Measurements from ENCODE around the gene C1orf105.
A peak's percentile ranks its signal among the peaks of the same experiment; 100 is the strongest.

The C1orf105 gene

GRCh38 chr1:172399756-172400721 lies 20.4 kb upstream of the C1orf105 start:
- DNase-seq (ENCODE audit: low read depth) = no peak
- no peak for TF ChIP-seq CTCF (IDR thresholded peaks at IDR 0.05; ENCODE audit: control insufficient read depth, extremely low read depth, insufficient read depth)
- H3K4me3 ChIP-seq (ENCODE audit: low read depth, low read length) = no peak overlapping the region

GRCh38 chr1:172400722-172401105 lies 19.8 kb upstream of the C1orf105 start:
- TF ChIP-seq CTCF (IDR thresholded peaks at IDR 0.05; ENCODE audit: control insufficient read depth, extremely low read depth, insufficient read depth) = no peak
- no peak for DNase-seq (ENCODE audit: low read depth)
- no peak overlapping the region for H3K4me3 ChIP-seq (ENCODE audit: low read depth, low read length)

GRCh38 chr1:172401477-172401876 lies 19.0 kb upstream of the C1orf105 start:
- H3K4me3 ChIP-seq (ENCODE audit: low read depth, low read length) = no peak overlapping the region
- DNase-seq (ENCODE audit: low read depth) = no peak
- no peak for TF ChIP-seq CTCF (IDR thresholded peaks at IDR 0.05; ENCODE audit: control insufficient read depth, extremely low read depth, insufficient read depth)

GRCh38 chr1:172401892-172402291 lies 18.6 kb upstream of the C1orf105 start:
- 0 out of 2 replicates have a peak, but pooled peaks have one; percentile 8 for TF ChIP-seq CTCF (IDR thresholded peaks at IDR 0.05; ENCODE audit: control insufficient read depth, extremely low read depth, insufficient read depth)
- H3K4me3 ChIP-seq (ENCODE audit: low read depth, low read length) = no peak overlapping the region
- no peak for DNase-seq (ENCODE audit: low read depth)

GRCh38 chr1:172402878-172403569 lies 17.5 kb upstream of the C1orf105 start:
- DNase-seq (ENCODE audit: low read depth) = no peak
- H3K4me3 ChIP-seq (ENCODE audit: low read depth, low read length) = no peak overlapping the region
- no peak for TF ChIP-seq CTCF (IDR thresholded peaks at IDR 0.05; ENCODE audit: control insufficient read depth, extremely low read depth, insufficient read depth)

GRCh38 chr1:172404121-172404520 lies 16.4 kb upstream of the C1orf105 start:
- TF ChIP-seq CTCF (IDR thresholded peaks at IDR 0.05; ENCODE audit: control insufficient read depth, extremely low read depth, insufficient read depth) = no peak
- DNase-seq (ENCODE audit: low read depth) = peak; percentile 7

More at GRCh38 chr1:172404121-172404520, 16.4 kb upstream of the C1orf105 start:
- no peak overlapping the region for H3K4me3 ChIP-seq (ENCODE audit: low read depth, low read length)

Measured in LNCaP clone FGC (cell line).